Activated T-cell treated with anti-CD3 and anti-CD28 coated beads, Interleukin-2, amount 50 U/mL, for 4 hours (primary cell): ENCODE results near the gene GJD3. TPM values are rescaled to one million over a fixed set of nuclear protein-coding genes. Genes with fewer than 3 reads are reported as not detected.

Experiments
- ATAC-seq, 2 donors: fragments of 200-7000 bp; cut with Tn5 transposase; one replicate each; pipeline ENCODE4 v1.10.0; 2021
- DNase-seq: peaks from one replicate; pipeline ENCODE4 v3.0.0-alpha.2; 2020
- H3K27me3 Mint-ChIP-seq: one replicate; pipeline ENCODE4 v1.8.0; 2021; ENCODE audit warnings: low read depth, mixed read lengths
- H3K36me3 Mint-ChIP-seq: one replicate; pipeline ENCODE4 v1.8.0; 2022; ENCODE audit warnings: mixed read lengths; ENCODE audit not compliant: insufficient read depth
- H3K4me1 Mint-ChIP-seq: one replicate; pipeline ENCODE4 v1.8.0; 2021; ENCODE audit warnings: low read depth, mixed read lengths
- H3K4me3 Mint-ChIP-seq: one replicate; pipeline ENCODE4 v1.8.0; 2021; ENCODE audit warnings: mild to moderate bottlenecking, moderate library complexity, mixed read lengths
- H3K9me3 Mint-ChIP-seq: one replicate; pipeline ENCODE4 v1.8.0; 2021; ENCODE audit warnings: mixed read lengths
- total RNA-seq, 3 donors: library from RNA; stranded (reverse); gene quantifications; one replicate each; pipeline ENCODE4 v1.2.1, GENCODE V29; 2021

The GJD3 gene
- total RNA-seq, 3 donors from 2014 or later = not detected

DNA sequence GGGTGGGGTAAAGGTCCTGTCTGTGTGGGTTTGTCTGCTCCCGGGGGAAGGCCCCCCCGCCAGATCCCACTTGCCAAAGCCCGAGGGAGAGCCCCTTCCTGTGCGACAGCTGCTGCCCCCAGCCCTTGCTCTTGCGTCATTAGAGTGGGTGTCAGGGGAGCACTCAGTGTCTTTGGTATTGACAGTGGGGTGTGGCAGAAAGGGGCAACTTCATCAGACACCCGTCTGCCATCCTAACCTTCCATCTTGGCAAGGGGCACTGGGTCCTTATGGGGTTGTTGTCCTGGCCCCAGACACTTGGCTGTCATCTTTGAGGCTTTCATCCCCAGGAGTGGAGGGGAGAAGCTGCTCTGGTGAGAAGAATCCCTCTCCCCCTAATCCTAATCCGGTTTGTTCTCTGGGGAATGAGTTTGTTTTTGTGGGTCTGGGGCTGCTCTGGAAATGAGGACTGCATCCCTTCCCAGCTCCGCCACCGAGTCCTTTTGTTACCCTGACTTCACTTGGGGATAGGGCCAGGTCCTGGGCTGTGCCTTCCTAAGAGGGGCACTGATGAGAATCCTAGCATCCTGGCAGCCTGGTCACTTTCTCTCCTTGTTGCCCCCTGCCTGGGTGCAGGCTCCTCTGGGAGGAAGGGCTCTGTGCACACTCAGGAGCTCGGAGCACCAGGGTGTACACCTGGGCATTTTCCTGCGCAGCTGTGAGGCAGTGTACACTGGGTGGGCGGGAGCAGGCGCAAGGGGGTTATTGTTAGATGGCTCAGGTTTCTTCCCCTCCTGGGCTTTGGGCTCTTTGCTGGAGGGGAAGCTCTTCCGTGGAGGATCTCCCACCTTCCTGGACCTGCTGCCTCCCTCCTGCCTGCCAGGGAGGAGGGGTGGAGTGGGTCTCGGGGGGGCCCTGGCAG is 21.1 kb downstream of the GJD3 start:
- DNase-seq = no peak
- no peaks in the 10 kb centered on the region for H3K9me3 Mint-ChIP-seq

DNA sequence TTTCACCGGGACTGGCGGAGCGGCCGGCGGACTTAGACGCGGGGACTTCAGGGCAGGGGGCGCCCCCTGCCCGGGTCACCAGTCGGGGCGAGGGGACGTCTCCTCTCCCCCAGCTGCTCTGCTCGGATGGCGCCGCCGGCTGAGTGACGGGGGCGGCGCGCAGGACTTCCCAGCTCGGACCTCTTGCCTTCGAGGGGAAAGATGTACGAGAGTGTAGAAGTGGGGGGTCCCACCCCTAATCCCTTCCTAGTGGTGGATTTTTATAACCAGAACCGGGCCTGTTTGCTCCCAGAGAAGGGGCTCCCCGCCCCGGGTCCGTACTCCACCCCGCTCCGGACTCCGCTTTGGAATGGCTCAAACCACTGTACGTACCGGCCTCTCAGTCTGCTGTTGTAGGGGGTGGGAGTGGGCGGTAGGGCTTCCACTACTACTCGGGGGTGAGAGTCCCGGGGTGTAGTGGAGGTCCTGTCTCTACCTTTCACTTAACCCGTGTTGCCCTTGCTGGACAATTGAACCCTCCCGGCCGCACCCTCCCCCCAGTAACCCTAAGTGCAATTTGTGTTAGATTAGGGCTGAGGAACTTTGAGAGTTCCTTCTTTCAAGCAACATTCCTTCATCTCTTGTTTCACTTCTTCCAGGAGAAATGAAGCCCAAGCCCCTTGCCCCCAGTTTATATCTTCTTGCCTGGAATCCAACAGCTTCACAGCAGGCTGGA is 21.9 kb downstream of the GJD3 start:
- Mint-ChIP-seq H3K36me3 (peaks cover 20% of the 10 kb centered on the region), H3K27me3 (no peaks in the 10 kb centered on the region), H3K4me1 (peaks cover 82% of the 10 kb centered on the region), H3K4me3 (peak overlapping the region; percentile 72), H3K9me3 (no peaks in the 10 kb centered on the region)
- DNase-seq (no peak), ATAC-seq (no peak)

More for the DNA sequence above, 21.1 kb downstream of the GJD3 start:
- Mint-ChIP-seq H3K36me3 (peaks cover 20% of the 10 kb centered on the region), H3K27me3 (no peaks in the 10 kb centered on the region), H3K4me1 (peaks cover 78% of the 10 kb centered on the region), H3K4me3 (peak overlapping the region; percentile 72)
- no peak for ATAC-seq

DNA sequence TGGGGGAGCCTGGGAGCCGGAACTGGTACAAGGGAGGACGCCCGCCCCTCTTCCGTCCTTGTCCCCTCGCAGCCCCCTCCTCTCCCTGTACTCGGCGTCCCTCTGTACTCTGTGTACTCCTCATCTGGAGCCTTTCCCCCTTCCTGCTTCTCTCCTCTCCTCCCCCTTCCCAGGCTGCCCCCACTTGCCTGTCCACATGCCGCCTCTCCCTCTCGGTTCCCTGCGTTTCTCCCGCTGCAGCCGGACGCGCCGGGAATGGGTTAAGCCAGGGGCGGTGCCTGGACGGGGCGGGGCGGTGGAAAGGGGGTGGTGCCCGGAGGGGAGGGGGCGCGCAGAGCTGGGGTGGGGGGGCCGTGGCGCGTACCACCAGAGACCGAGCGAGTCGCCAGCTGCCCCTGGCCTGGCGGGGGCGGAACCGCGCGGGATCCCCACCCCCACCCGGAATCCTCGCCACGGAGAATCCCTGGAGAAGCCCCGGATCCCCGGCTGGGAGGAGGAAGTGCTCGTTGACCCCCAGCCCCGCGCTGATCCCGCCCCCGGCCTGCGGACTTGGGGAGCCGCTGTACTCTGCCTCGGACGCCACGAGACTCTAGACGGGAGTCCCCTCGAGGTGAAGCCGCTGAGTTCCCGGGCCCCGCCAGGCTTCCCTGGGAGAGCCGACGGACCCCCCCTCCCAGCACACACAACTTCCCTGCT is 22.6 kb downstream of the GJD3 start:
- Mint-ChIP-seq H3K4me3 (peak overlapping the region; percentile 72), H3K27me3 (no peaks in the 10 kb centered on the region), H3K4me1 (peaks cover 83% of the 10 kb centered on the region), H3K36me3 (peaks cover 20% of the 10 kb centered on the region), H3K9me3 (no peaks in the 10 kb centered on the region)
- no peak for DNase-seq
- peak; percentile 1 to 4 for ATAC-seq

DNA sequence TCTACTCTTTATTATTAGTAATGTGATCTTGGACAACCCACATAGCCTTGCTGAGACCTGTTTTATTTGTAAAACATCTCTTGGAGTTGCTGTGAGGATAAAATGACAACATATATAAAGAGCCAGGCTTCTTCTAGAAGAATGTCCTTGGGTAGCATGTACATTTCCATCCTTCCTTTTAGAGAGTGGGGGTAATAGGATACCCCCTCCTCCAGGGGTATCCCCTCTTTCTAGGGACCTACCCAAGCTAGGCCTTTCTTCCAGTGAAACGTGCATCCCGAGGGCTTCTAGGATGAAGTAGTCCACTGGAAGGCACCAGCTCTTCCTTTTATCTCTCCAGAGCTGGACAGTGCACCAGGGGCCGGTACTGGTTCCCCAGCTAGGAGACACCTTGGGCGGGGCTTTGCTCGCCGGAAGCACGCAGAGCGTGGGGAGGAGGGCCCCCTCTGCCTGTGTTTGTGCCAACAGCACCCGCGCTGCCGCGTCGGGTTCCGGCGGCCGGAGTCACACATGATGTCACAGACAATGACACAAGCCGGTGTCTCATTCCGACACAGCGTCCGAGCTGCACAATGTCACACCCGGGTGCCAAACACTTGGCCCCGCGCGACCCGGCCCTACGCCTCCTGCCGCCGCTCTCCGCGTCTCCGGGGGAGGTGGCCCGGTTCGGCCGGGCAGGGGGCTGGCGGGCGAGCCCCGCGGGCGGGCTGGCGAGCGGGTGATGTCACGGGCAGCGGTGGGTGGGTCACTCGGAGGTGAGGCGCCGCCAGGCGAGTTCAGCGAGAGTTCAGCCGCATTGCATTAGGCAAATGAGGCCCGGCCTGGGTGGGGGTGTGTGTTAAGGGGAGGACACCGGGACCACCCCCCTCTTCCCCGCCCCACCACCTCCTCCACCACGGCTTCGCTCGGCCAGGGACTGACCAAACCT is 23.4 kb downstream of the GJD3 start:
- no peaks in the 10 kb centered on the region for H3K9me3 Mint-ChIP-seq

DNA sequence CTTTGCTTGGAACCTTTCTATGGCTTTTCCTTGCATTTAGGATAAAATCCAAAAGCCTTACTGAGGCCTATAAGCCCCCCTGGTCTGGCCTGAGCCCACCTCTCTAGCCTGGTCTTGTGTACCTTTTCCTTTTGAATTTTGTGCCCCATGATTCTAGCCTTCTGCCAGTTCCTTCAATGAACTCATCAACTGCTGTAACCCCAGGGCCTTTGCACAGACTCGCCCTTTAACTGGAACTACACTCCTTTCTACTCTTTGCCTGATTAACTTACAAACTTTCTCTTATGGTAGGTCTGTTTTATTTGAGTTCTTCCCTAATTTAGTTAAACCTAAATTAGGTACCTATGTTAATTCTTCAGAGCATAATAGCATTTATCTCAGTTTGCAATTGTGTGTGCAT is 24.2 kb downstream of the GJD3 start:
- no peak for ATAC-seq
- Mint-ChIP-seq H3K36me3 (peaks cover 22% of the 10 kb centered on the region), H3K9me3 (no peaks in the 10 kb centered on the region), H3K4me3 (no peak overlapping the region), H3K4me1 (peaks cover 72% of the 10 kb centered on the region), H3K27me3 (no peaks in the 10 kb centered on the region)
- no peak for DNase-seq

More for the DNA sequence above, 23.4 kb downstream of the GJD3 start:
- Mint-ChIP-seq H3K27me3 (no peaks in the 10 kb centered on the region), H3K4me1 (peaks cover 78% of the 10 kb centered on the region), H3K4me3 (peak overlapping the region; percentile 72), H3K36me3 (peaks cover 22% of the 10 kb centered on the region)
- peak; percentile 82 to 85 for ATAC-seq
- DNase-seq = peak; percentile 79

DNA sequence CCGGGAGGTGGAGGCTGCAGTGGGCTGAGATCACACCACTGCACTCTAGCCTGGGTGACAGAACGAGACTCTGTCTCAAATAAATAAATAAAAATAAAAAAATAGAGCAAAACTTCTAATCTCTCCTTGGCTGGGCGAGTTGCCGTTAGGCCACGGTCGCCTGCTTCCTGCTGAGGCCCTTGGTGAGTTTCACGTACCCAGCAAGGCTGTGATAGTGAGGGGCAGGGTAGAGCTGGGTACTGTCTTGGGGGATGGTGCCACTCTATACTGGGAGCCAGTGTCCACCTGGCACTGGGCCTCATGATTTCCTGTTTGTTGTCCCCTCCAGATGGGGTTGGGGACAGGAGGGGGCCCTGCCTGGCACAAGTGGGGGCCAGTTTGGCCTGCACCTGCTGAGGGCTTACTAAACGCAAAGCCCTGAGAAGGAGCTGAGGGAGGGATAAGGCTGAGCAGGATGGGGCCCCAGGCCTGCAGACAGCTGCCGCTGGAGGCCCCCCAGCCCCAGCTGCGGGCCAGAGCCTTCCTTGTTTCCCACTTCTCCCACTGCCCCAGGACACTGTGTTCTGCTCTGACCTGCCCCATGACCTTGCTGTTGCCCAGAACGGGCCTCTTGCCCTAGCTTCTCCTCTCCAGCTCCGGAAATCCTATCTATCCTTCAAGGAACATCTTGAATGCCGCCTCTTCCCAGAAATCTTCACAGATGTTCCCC is 25.4 kb downstream of the GJD3 start:
- no peak for DNase-seq
- Mint-ChIP-seq H3K9me3 (no peaks in the 10 kb centered on the region), H3K36me3 (peaks cover 29% of the 10 kb centered on the region), H3K27me3 (no peaks in the 10 kb centered on the region), H3K4me3 (no peak overlapping the region), H3K4me1 (peaks cover 72% of the 10 kb centered on the region)
- no peak for ATAC-seq

DNA sequence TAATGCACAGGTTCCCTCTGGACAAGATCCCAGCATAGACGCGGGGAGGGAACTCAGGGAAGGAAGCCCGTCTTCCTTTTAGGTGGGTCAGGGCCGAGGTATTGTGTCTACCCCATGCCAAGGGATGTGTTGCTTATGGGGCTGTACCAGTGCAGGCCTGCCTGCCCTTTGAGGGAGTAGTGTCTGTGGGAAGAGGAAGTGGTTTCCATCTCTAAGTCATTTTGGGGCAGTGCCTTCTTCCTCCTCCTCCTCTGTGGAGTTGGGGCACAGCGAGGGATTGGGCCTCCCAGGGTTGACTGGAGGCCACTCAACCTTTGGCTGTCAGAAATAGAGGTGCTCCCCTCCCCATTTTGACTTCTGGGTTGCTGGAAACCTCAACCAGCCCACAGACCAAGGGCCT is 26.5 kb downstream of the GJD3 start:
- Mint-ChIP-seq H3K36me3 (peaks cover 28% of the 10 kb centered on the region), H3K9me3 (no peaks in the 10 kb centered on the region), H3K4me3 (no peak overlapping the region), H3K27me3 (no peaks in the 10 kb centered on the region), H3K4me1 (peaks cover 72% of the 10 kb centered on the region)
- ATAC-seq (no peak), DNase-seq (no peak)

DNA sequence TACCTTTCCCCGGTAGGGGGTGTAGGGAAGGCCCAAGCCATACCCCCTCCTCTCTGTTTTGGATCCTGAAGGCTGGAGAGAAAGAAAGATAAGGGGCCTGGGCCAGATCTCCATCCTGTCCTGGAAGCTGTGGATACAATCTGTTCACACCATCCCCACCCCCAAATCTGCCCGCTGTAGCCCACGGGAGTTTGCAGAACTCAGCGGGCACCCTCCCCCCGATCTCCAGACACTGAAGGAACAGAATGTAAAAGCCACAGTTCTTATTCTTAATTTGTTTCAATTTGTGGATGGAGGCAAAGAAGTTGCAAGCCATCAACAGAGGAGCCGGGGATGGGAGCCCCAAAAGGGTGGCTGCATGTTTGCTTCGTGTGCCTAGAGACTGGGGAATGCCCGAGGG is 27.2 kb downstream of the GJD3 start:
- H3K9me3 Mint-ChIP-seq = no peaks in the 10 kb centered on the region
- no peak for ATAC-seq
- no peak for DNase-seq

DNA sequence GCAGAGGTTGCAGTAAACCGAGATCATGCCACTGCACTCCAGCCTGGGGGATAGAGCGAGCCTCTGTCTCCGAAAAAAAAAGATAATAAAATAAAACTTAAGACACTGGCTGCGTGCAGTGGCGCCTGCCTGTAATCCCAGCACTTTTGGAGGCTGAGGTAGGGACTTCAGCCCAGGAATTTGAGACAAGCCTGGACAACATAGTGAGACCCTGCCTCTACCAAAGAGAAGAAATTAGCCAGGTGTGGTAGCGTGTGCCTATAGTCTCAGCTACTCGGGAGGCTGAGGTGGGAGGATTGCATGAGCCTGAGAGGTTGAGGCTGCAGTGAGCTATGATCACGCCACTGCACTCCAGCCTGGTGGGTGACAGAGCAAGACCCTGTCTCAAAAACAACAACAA is 28.9 kb downstream of the GJD3 start:
- H3K9me3 Mint-ChIP-seq = no peaks in the 10 kb centered on the region
- H3K4me1 Mint-ChIP-seq = peaks cover 77% of the 10 kb centered on the region
- no peak overlapping the region for H3K4me3 Mint-ChIP-seq
- ATAC-seq (no peak), DNase-seq (no peak)
- no peaks in the 10 kb centered on the region for H3K27me3 Mint-ChIP-seq
- H3K36me3 Mint-ChIP-seq = peaks cover 32% of the 10 kb centered on the region

More for the DNA sequence above, 27.2 kb downstream of the GJD3 start:
- Mint-ChIP-seq H3K4me1 (peaks cover 71% of the 10 kb centered on the region), H3K27me3 (no peaks in the 10 kb centered on the region), H3K36me3 (peaks cover 28% of the 10 kb centered on the region), H3K4me3 (no peak overlapping the region)

DNA sequence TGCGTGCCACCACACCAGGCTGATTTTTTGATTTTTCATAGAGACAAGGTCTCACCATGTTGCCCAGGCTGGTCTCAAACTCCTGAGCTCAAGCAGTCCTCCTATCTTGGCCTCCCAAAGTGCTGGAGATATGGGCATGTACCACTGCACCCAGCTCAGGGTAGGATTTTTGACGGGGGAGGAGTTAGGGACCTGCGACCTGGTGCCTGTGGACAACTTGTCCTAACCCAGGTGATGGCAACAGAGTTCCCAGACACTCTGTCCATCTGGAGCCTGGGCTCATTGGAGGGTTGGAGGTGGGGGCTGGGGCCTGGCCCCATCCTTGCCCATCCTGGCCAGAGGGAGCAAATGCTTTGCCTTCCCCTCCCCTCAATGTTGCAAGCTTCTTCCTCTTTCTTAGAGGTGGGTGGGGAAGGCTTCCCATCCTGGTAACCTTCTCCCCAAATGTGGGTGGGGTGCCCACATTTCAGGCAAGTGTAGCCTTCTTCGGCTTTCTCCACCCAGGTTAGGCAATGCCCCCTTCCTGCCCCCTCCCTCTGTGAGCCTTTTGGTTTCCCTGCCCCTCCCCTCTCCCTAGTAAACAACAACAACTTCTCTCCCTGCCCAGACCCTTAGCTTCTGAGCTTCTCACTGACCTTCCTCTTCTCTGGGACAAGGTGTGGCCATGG is 30.6 kb downstream of the GJD3 start:
- peak overlapping the region; percentile 44 for H3K4me3 Mint-ChIP-seq
- DNase-seq = no peak
- no peaks in the 10 kb centered on the region for H3K27me3 Mint-ChIP-seq
- peaks cover 19% of the 10 kb centered on the region for H3K36me3 Mint-ChIP-seq
- H3K9me3 Mint-ChIP-seq = no peaks in the 10 kb centered on the region
- peaks cover 72% of the 10 kb centered on the region for H3K4me1 Mint-ChIP-seq
- no peak for ATAC-seq

DNA sequence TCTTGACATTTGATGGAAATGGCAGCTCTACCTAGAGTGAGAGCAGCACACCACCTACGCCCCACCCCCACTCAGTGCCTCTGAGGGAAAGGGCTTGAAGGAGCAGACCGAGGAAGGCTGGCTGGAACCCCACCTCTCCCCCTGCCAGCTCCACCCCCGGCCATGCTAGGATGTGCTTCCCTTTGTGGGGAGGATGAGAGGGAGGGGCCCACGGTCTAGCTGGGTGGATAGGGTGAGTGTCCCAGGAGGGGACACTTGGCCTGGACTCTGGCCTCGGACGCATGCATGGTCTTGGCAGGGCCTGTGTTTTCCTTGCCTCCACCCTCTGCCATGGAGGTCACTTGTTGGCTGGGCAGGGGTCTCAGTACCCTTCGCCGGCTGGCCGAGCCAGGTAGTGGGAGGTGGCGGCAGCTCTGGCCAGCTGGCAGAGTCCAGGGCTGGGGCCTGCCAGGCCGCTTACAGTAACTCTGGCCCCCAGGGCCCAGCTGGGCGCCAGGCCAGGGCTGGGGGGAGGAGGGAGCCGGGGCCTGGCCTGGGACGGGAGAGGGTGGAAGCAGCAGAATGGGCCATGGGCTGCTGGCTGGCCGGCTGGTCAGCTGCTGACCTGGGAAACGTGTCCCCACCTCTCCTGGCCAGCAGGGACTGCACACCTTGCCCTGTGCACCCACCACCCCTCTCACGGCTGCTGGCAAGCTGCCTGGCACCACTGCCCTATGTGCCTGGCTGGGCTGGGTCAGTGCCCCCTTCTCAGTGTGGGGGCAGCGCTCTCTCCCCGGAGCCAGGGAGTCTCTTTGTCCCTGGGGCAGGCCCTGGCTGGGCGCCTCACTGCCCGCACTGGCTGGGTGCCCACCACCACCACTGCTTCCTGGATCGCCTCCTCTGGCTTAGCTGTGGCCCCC is 32.5 kb downstream of the GJD3 start:
- Mint-ChIP-seq H3K4me3 (peak overlapping the region; percentile 26), H3K4me1 (peaks cover 75% of the 10 kb centered on the region), H3K27me3 (no peaks in the 10 kb centered on the region), H3K36me3 (peaks cover 24% of the 10 kb centered on the region), H3K9me3 (no peaks in the 10 kb centered on the region)
- ATAC-seq (no peak), DNase-seq (no peak)

DNA sequence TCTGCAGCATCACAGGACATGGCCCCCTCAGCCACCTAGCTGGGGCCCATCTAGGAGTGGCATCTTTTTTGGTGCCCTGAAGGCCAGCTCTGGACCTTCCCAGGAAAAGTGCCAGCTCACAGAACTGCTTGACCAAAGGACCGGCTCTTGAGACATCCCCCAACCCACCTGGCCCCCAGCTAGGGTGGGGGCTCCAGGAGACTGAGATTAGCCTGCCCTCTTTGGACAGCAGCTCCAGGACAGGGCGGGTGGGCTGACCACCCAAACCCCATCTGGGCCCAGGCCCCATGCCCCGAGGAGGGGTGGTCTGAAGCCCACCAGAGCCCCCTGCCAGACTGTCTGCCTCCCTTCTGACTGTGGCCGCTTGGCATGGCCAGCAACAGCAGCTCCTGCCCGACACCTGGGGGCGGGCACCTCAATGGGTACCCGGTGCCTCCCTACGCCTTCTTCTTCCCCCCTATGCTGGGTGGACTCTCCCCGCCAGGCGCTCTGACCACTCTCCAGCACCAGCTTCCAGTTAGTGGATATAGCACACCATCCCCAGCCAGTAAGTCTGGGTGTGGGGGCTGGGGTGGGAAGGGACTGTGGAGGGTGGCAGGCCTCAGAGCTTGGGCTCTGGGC is 33.6 kb downstream of the GJD3 start:
- peak overlapping the region; percentile 20 for H3K4me3 Mint-ChIP-seq
- no peaks in the 10 kb centered on the region for H3K27me3 Mint-ChIP-seq
- no peaks in the 10 kb centered on the region for H3K9me3 Mint-ChIP-seq
- ATAC-seq = no peak
- peaks cover 23% of the 10 kb centered on the region for H3K36me3 Mint-ChIP-seq
- peaks cover 83% of the 10 kb centered on the region for H3K4me1 Mint-ChIP-seq
- DNase-seq = no peak
